ENCODE results near the gene NEDD4L. TPM values are rescaled to one million over a fixed set of nuclear protein-coding genes. Genes with fewer than 3 reads are reported as not detected.

The NEDD4L gene
- polyA plus RNA-seq, 1 donor (not counting 4 experiments of a cell fraction or from before 2014, with no cell fraction given) = 52.6 TPM

DNA sequence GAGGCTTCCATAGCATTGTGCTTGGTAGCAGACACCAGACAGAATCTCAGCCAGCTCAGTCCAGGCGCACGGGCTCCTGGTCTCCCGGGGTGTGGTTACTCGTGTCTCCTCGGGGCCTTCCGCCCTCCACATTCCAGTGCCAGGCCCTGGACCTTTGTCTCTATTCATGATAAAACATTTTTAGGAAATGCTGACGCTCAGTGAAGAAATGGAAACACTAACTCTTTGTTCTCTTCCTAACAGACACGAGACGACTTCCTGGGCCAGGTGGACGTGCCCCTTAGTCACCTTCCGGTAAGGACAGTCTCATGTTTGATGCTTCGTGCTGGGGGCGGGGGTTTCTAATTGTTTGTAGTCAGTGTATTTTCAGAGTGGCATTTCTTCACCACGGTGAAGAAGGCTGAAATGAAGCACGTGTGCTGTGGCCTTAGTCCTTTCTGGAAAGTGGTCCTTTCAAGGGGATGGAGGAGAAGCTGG, 271.8 kb downstream of the NEDD4L start:
- no peaks in the 10 kb centered on the region for H3K9me1 ChIP-seq (ENCODE audit: control insufficient read depth, extremely low read depth, insufficient read depth, low read length)
- no peaks in the 10 kb centered on the region for H3K27me3 ChIP-seq (ENCODE audit: control insufficient read depth, extremely low read depth, insufficient read depth, low read length)
- TF ChIP-seq EZH2 (IDR thresholded peaks at IDR 0.05; ENCODE audit: low read length) = no peak
- TF ChIP-seq, protein P1, sequence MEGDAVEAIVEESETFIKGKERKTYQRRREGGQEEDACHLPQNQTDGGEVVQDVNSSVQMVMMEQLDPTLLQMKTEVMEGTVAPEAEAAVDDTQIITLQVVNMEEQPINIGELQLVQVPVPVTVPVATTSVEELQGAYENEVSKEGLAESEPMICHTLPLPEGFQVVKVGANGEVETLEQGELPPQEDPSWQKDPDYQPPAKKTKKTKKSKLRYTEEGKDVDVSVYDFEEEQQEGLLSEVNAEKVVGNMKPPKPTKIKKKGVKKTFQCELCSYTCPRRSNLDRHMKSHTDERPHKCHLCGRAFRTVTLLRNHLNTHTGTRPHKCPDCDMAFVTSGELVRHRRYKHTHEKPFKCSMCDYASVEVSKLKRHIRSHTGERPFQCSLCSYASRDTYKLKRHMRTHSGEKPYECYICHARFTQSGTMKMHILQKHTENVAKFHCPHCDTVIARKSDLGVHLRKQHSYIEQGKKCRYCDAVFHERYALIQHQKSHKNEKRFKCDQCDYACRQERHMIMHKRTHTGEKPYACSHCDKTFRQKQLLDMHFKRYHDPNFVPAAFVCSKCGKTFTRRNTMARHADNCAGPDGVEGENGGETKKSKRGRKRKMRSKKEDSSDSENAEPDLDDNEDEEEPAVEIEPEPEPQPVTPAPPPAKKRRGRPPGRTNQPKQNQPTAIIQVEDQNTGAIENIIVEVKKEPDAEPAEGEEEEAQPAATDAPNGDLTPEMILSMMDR (optimal IDR thresholded peaks at IDR 0.05 in 1 of 3, IDR thresholded peaks at IDR 0.05 in 1 of 3, conservative IDR thresholded peaks at IDR 0.05 in 1 of 3; ENCODE audit: extremely low read depth in 1 of 3, insufficient read depth in 2 of 3, low read length in 3 of 3) = no peak
- FAIRE-seq = peak; percentile 86
- H3K27ac ChIP-seq (ENCODE audit: control insufficient read depth, insufficient read depth, low read length) = peak overlapping the region; percentile 70
- peaks cover 36% of the 10 kb centered on the region for H3K4me1 ChIP-seq (ENCODE audit: control insufficient read depth, extremely low read depth, insufficient read depth, low read length)
- DNase-seq (ENCODE audit: low read depth, low spot score) = no peak
- H3K79me2 ChIP-seq (ENCODE audit: control insufficient read depth, insufficient read depth, low read length) = peaks cover 83% of the 10 kb centered on the region
- H3K9ac ChIP-seq (ENCODE audit: control insufficient read depth, extremely low read depth, insufficient read depth, low read length) = peak overlapping the region; percentile 32
- no peak overlapping the region for H2AFZ ChIP-seq (ENCODE audit: control insufficient read depth, low read length)
- dilution Hi-C loops (cut with MboI; ENCODE audit: extremely low pct_ligation_motif_present, low sequenced_read_pairs) = no loop called here
- H3K9me3 ChIP-seq (ENCODE audit: control insufficient read depth, low read depth, low read length) = no peaks in the 10 kb centered on the region
- H3K4me2 ChIP-seq (ENCODE audit: control insufficient read depth, extremely low read depth, insufficient read depth, low read depth, low read length) = peak overlapping the region; percentile 23
- H3K4me3 ChIP-seq (ENCODE audit: control insufficient read depth in 2 of 3, extremely low read depth in 1 of 3, insufficient read depth in 2 of 3, low read depth in 1 of 3, low read length in 3 of 3) = no peak overlapping the region
- H4K20me1 ChIP-seq (ENCODE audit: control insufficient read depth, extremely low read depth, insufficient read depth, low read length) = peaks cover 7% of the 10 kb centered on the region
- peaks cover 17 to 20% of the 10 kb centered on the region in 2 experiments for H3K36me3 ChIP-seq (ENCODE audit: control insufficient read depth in 2 of 2, extremely low read depth in 1 of 2, insufficient read depth in 2 of 2, low read length in 2 of 2)

GRCh38 chr18:58316396-58317342, 272.6 kb downstream of the NEDD4L start:
- H3K27me3 ChIP-seq (ENCODE audit: control insufficient read depth, extremely low read depth, insufficient read depth, low read length) = no peaks in the 10 kb centered on the region
- no peaks in the 10 kb centered on the region for H4K20me1 ChIP-seq (ENCODE audit: control insufficient read depth, extremely low read depth, insufficient read depth, low read length)
- H3K9me3 ChIP-seq (ENCODE audit: control insufficient read depth, low read depth, low read length) = no peaks in the 10 kb centered on the region
- no peaks in the 10 kb centered on the region for H3K9me1 ChIP-seq (ENCODE audit: control insufficient read depth, extremely low read depth, insufficient read depth, low read length)
- no peak for TF ChIP-seq EZH2 (IDR thresholded peaks at IDR 0.05; ENCODE audit: low read length)
- TF ChIP-seq, protein P1 (optimal IDR thresholded peaks at IDR 0.05 in 1 of 3, IDR thresholded peaks at IDR 0.05 in 1 of 3, conservative IDR thresholded peaks at IDR 0.05 in 1 of 3; ENCODE audit: extremely low read depth in 1 of 3, insufficient read depth in 2 of 3, low read length in 3 of 3) = no peak
- DNase-seq (ENCODE audit: low read depth, low spot score) (no peak), FAIRE-seq (no peak)
- peaks cover 37% of the 10 kb centered on the region for H3K4me1 ChIP-seq (ENCODE audit: control insufficient read depth, extremely low read depth, insufficient read depth, low read length)
- H2AFZ ChIP-seq (ENCODE audit: control insufficient read depth, low read length) = no peak overlapping the region
- H3K4me2 ChIP-seq (ENCODE audit: control insufficient read depth, extremely low read depth, insufficient read depth, low read depth, low read length) = no peak overlapping the region
- H3K36me3 ChIP-seq (ENCODE audit: control insufficient read depth in 2 of 2, extremely low read depth in 1 of 2, insufficient read depth in 2 of 2, low read length in 2 of 2) = peaks cover 17 to 20% of the 10 kb centered on the region in 2 experiments
- no peak overlapping the region for H3K4me3 ChIP-seq (ENCODE audit: control insufficient read depth in 2 of 3, extremely low read depth in 1 of 3, insufficient read depth in 2 of 3, low read depth in 1 of 3, low read length in 3 of 3)
- H3K9ac ChIP-seq (ENCODE audit: control insufficient read depth, extremely low read depth, insufficient read depth, low read length) = peak overlapping the region; percentile 11
- peaks cover 79% of the 10 kb centered on the region for H3K79me2 ChIP-seq (ENCODE audit: control insufficient read depth, insufficient read depth, low read length)
- H3K27ac ChIP-seq (ENCODE audit: control insufficient read depth, insufficient read depth, low read length) = peak overlapping the region; percentile 70
- dilution Hi-C loops (cut with MboI; ENCODE audit: extremely low pct_ligation_motif_present, low sequenced_read_pairs) = no loop called here

Measured in keratinocyte (primary cell).